Measurements from ENCODE around the gene CYB5A. TPM values are rescaled to one million over a fixed set of nuclear protein-coding genes. Genes with fewer than 3 reads are reported as not detected.

The CYB5A gene
- total and polyA plus RNA-seq, 4 donors = 33.2 to 276 (median 67.2) TPM

GRCh38 chr18:74276609-74277008 lies 15.2 kb downstream of the CYB5A start:
- no peak for ATAC-seq (ENCODE audit: low FRiP score)
- WGBS, 2 donors = 89 to 90% methylated on average over 10 of the region's 10 CpGs
- Histone ChIP-seq H3K36me3 (ENCODE audit: control insufficient read depth in 1 of 2, insufficient read depth in 2 of 2, low read length in 1 of 2) (no peaks in the 10 kb centered on the region), H3K4me3 (ENCODE audit: low read length in 2 of 2) (no peak overlapping the region), H3K9me3 (ENCODE audit: control insufficient read depth, low read length) (no peaks in the 10 kb centered on the region), H3K27me3 (ENCODE audit: control insufficient read depth in 1 of 2, insufficient read depth in 2 of 2, low read length in 1 of 2) (no peaks in the 10 kb centered on the region), H3K27ac (ENCODE audit: low read depth in 1 of 2, low read length in 2 of 2) (no peak overlapping the region), H3K4me1 (ENCODE audit: control insufficient read depth in 1 of 2, insufficient read depth in 2 of 2, low read length in 2 of 2) (no peaks in the 10 kb centered on the region)
- no peak for DNase-seq
- intact Hi-C loops (cut with DNase I) = no loop called here

GRCh38 chr18:74275736-74276135 lies 16.0 kb downstream of the CYB5A start:
- Histone ChIP-seq H3K9me3 (ENCODE audit: control insufficient read depth, low read length) (no peaks in the 10 kb centered on the region), H3K27me3 (ENCODE audit: control insufficient read depth in 1 of 2, insufficient read depth in 2 of 2, low read length in 1 of 2) (no peaks in the 10 kb centered on the region), H3K4me1 (ENCODE audit: control insufficient read depth in 1 of 2, insufficient read depth in 2 of 2, low read length in 2 of 2) (no peaks in the 10 kb centered on the region), H3K27ac (ENCODE audit: low read depth in 1 of 2, low read length in 2 of 2) (no peak overlapping the region), H3K4me3 (ENCODE audit: low read length in 2 of 2) (no peak overlapping the region), H3K36me3 (ENCODE audit: control insufficient read depth in 1 of 2, insufficient read depth in 2 of 2, low read length in 1 of 2) (no peaks in the 10 kb centered on the region)
- ATAC-seq (ENCODE audit: low FRiP score) = no peak
- 87 to 92% methylated on average over 11 of the region's 11 CpGs for WGBS, 2 donors
- no peak for DNase-seq
- intact Hi-C loops (cut with DNase I) = no loop called here

GRCh38 chr18:74274700-74275099 lies 17.1 kb downstream of the CYB5A start:
- H3K4me1 ChIP-seq (ENCODE audit: control insufficient read depth in 1 of 2, insufficient read depth in 2 of 2, low read length in 2 of 2) = no peaks in the 10 kb centered on the region

GRCh38 chr18:74273394-74273793 lies 18.4 kb downstream of the CYB5A start:
- no peak overlapping the region for H3K4me3 ChIP-seq (ENCODE audit: low read length in 2 of 2)
- H3K27ac ChIP-seq (ENCODE audit: low read depth in 1 of 2, low read length in 2 of 2) = no peak overlapping the region
- intact Hi-C loops (cut with DNase I) = no loop called here
- no peaks in the 10 kb centered on the region for H3K36me3 ChIP-seq (ENCODE audit: control insufficient read depth in 1 of 2, insufficient read depth in 2 of 2, low read length in 1 of 2)
- no peaks in the 10 kb centered on the region for H3K4me1 ChIP-seq (ENCODE audit: control insufficient read depth in 1 of 2, insufficient read depth in 2 of 2, low read length in 2 of 2)
- ATAC-seq (ENCODE audit: low FRiP score) (no peak), DNase-seq (no peak)
- no peaks in the 10 kb centered on the region for H3K27me3 ChIP-seq (ENCODE audit: control insufficient read depth in 1 of 2, insufficient read depth in 2 of 2, low read length in 1 of 2)
- H3K9me3 ChIP-seq (ENCODE audit: control insufficient read depth, low read length) = no peaks in the 10 kb centered on the region
- WGBS, 2 donors = 94 to 95% methylated on average over 3 of the region's 3 CpGs

More at GRCh38 chr18:74274700-74275099, 17.1 kb downstream of the CYB5A start:
- Histone ChIP-seq H3K9me3 (ENCODE audit: control insufficient read depth, low read length) (no peaks in the 10 kb centered on the region), H3K4me3 (ENCODE audit: low read length in 2 of 2) (no peak overlapping the region), H3K36me3 (ENCODE audit: control insufficient read depth in 1 of 2, insufficient read depth in 2 of 2, low read length in 1 of 2) (no peaks in the 10 kb centered on the region), H3K27ac (ENCODE audit: low read depth in 1 of 2, low read length in 2 of 2) (no peak overlapping the region), H3K27me3 (ENCODE audit: control insufficient read depth in 1 of 2, insufficient read depth in 2 of 2, low read length in 1 of 2) (no peaks in the 10 kb centered on the region)
- intact Hi-C loops (cut with DNase I) = no loop called here
- no peak for ATAC-seq (ENCODE audit: low FRiP score)
- 84 to 86% methylated on average over 4 of the region's 4 CpGs for WGBS, 2 donors
- no peak for DNase-seq

GRCh38 chr18:74271635-74272034 lies 20.1 kb downstream of the CYB5A start:
- intact Hi-C loops (cut with DNase I) = no loop called here
- no peak for DNase-seq
- Histone ChIP-seq H3K36me3 (ENCODE audit: control insufficient read depth in 1 of 2, insufficient read depth in 2 of 2, low read length in 1 of 2) (no peaks in the 10 kb centered on the region), H3K27me3 (ENCODE audit: control insufficient read depth in 1 of 2, insufficient read depth in 2 of 2, low read length in 1 of 2) (no peaks in the 10 kb centered on the region), H3K27ac (ENCODE audit: low read depth in 1 of 2, low read length in 2 of 2) (no peak overlapping the region), H3K9me3 (ENCODE audit: control insufficient read depth, low read length) (no peaks in the 10 kb centered on the region), H3K4me1 (ENCODE audit: control insufficient read depth in 1 of 2, insufficient read depth in 2 of 2, low read length in 2 of 2) (no peaks in the 10 kb centered on the region), H3K4me3 (ENCODE audit: low read length in 2 of 2) (no peak overlapping the region)
- 91 to 93% methylated on average over 3 of the region's 3 CpGs for WGBS, 2 donors
- ATAC-seq (ENCODE audit: low FRiP score) = no peak

- H3K27me3 ChIP-seq (ENCODE audit: control insufficient read depth in 1 of 2, insufficient read depth in 2 of 2, low read length in 1 of 2) = no peaks in the 10 kb centered on the region
- H3K4me1 ChIP-seq (ENCODE audit: control insufficient read depth in 1 of 2, insufficient read depth in 2 of 2, low read length in 2 of 2) = no peaks in the 10 kb centered on the region
- H3K27ac ChIP-seq (ENCODE audit: low read depth in 1 of 2, low read length in 2 of 2) = no peak overlapping the region
- 62 to 65% methylated on average over 11 of the region's 11 CpGs for WGBS, 2 donors
- intact Hi-C loops (cut with DNase I) = no loop called here
- ATAC-seq (ENCODE audit: low FRiP score) = peak; percentile 45
- DNase-seq = no peak
- no peak overlapping the region for H3K4me3 ChIP-seq (ENCODE audit: low read length in 2 of 2)
- H3K36me3 ChIP-seq (ENCODE audit: control insufficient read depth in 1 of 2, insufficient read depth in 2 of 2, low read length in 1 of 2) = no peaks in the 10 kb centered on the region
- H3K9me3 ChIP-seq (ENCODE audit: control insufficient read depth, low read length) = no peaks in the 10 kb centered on the region
Observed at GRCh38 chr18:74268933-74269620, 22.7 kb downstream of the CYB5A start.

GRCh38 chr18:74268175-74268574 lies 23.6 kb downstream of the CYB5A start:
- no peaks in the 10 kb centered on the region for H3K9me3 ChIP-seq (ENCODE audit: control insufficient read depth, low read length)
- no peaks in the 10 kb centered on the region for H3K36me3 ChIP-seq (ENCODE audit: control insufficient read depth in 1 of 2, insufficient read depth in 2 of 2, low read length in 1 of 2)
- H3K4me1 ChIP-seq (ENCODE audit: control insufficient read depth in 1 of 2, insufficient read depth in 2 of 2, low read length in 2 of 2) = no peaks in the 10 kb centered on the region
- no peak overlapping the region for H3K4me3 ChIP-seq (ENCODE audit: low read length in 2 of 2)
- intact Hi-C loops (cut with DNase I) = no loop called here
- no peak for DNase-seq
- H3K27me3 ChIP-seq (ENCODE audit: control insufficient read depth in 1 of 2, insufficient read depth in 2 of 2, low read length in 1 of 2) = no peaks in the 10 kb centered on the region
- no peak overlapping the region for H3K27ac ChIP-seq (ENCODE audit: low read depth in 1 of 2, low read length in 2 of 2)
- no peak for ATAC-seq (ENCODE audit: low FRiP score)
- WGBS, 2 donors = 95 to 97% methylated on average over 7 of the region's 7 CpGs

- peaks cover 0 to 5% of the 10 kb centered on the region in 2 donors for H3K36me3 ChIP-seq (ENCODE audit: control insufficient read depth in 1 of 2, insufficient read depth in 2 of 2, low read length in 1 of 2)
- H3K4me3 ChIP-seq (ENCODE audit: low read length in 2 of 2) = no peak overlapping the region
- no peak for ATAC-seq (ENCODE audit: low FRiP score)
- no peaks in the 10 kb centered on the region for H3K4me1 ChIP-seq (ENCODE audit: control insufficient read depth in 1 of 2, insufficient read depth in 2 of 2, low read length in 2 of 2)
- H3K9me3 ChIP-seq (ENCODE audit: control insufficient read depth, low read length) = no peaks in the 10 kb centered on the region
- intact Hi-C loops (cut with DNase I) = no loop called here
- DNase-seq = no peak
- whole genome bisulfite sequencing, 2 donors = 72 to 74% methylated on average over 9 of the region's 9 CpGs
- H3K27ac ChIP-seq (ENCODE audit: low read depth in 1 of 2, low read length in 2 of 2) = no peak overlapping the region
- no peaks in the 10 kb centered on the region for H3K27me3 ChIP-seq (ENCODE audit: control insufficient read depth in 1 of 2, insufficient read depth in 2 of 2, low read length in 1 of 2)
Observed at GRCh38 chr18:74266161-74266560, 25.6 kb downstream of the CYB5A start.

- H3K9me3 ChIP-seq (ENCODE audit: control insufficient read depth, low read length) = no peaks in the 10 kb centered on the region
- WGBS, 2 donors = 77 to 82% methylated on average over 8 of the region's 8 CpGs
- intact Hi-C loops (cut with DNase I) = no loop called here
- no peak overlapping the region for H3K4me3 ChIP-seq (ENCODE audit: low read length in 2 of 2)
- no peaks in the 10 kb centered on the region for H3K27me3 ChIP-seq (ENCODE audit: control insufficient read depth in 1 of 2, insufficient read depth in 2 of 2, low read length in 1 of 2)
- ATAC-seq (ENCODE audit: low FRiP score) = no peak
- no peak for DNase-seq
- H3K4me1 ChIP-seq (ENCODE audit: control insufficient read depth in 1 of 2, insufficient read depth in 2 of 2, low read length in 2 of 2) = no peaks in the 10 kb centered on the region
- peaks cover 0 to 5% of the 10 kb centered on the region in 2 donors for H3K36me3 ChIP-seq (ENCODE audit: control insufficient read depth in 1 of 2, insufficient read depth in 2 of 2, low read length in 1 of 2)
- H3K27ac ChIP-seq (ENCODE audit: low read depth in 1 of 2, low read length in 2 of 2) = no peak overlapping the region
Observed at GRCh38 chr18:74265546-74266098, 26.1 kb downstream of the CYB5A start.
